H9 (cell line): ENCODE results near the gene CDC42EP3. TPM values are rescaled to one million over a fixed set of nuclear protein-coding genes. Genes with fewer than 3 reads are reported as not detected.

Experiments used
- DNase-seq: peaks from one replicate; pipeline ENCODE4 v3.0.0-alpha.2; 2017
- H2AFZ ChIP-seq: one replicate; pipeline ENCODE4 v1.6.1; 2013; ENCODE audit warnings: mild to moderate bottlenecking, low read length, control low read depth, moderate library complexity
- H2AK5ac ChIP-seq: 2 replicates; pipeline ENCODE4 v1.6.1; 2013; ENCODE audit warnings: low read length, control low read depth, mixed read lengths; ENCODE audit not compliant: insufficient read length
- H2BK120ac ChIP-seq: one replicate; pipeline ENCODE4 v1.6.1; 2013; ENCODE audit warnings: low read depth, mild to moderate bottlenecking, low read length, control low read depth, inconsistent platforms; ENCODE audit not compliant: poor library complexity, severe bottlenecking
- H2BK12ac ChIP-seq: 2 replicates; pipeline ENCODE4 v1.6.1; 2013; ENCODE audit warnings: low read length, control low read depth, mixed read lengths, low read depth; ENCODE audit not compliant: insufficient read length
- H2BK15ac ChIP-seq: 2 replicates; pipeline ENCODE4 v1.6.1; 2013; ENCODE audit warnings: low read depth, low read length, control low read depth
- H2BK20ac ChIP-seq: one replicate; pipeline ENCODE4 v1.6.1; 2013; ENCODE audit warnings: low read depth, mild to moderate bottlenecking, low read length, control low read depth, inconsistent platforms; ENCODE audit not compliant: poor library complexity, severe bottlenecking
- H2BK5ac ChIP-seq: 2 replicates; pipeline ENCODE4 v1.6.1; 2013; ENCODE audit warnings: low read length, control low read depth, mixed read lengths; ENCODE audit not compliant: insufficient read length
- H3K14ac ChIP-seq: 2 replicates; pipeline ENCODE4 v1.6.1; 2013; ENCODE audit warnings: low read length, control low read depth; ENCODE audit not compliant: insufficient read depth
- H3K18ac ChIP-seq: 2 replicates; pipeline ENCODE4 v1.6.1; 2013; ENCODE audit warnings: low read depth, mild to moderate bottlenecking, mixed read lengths, low read length, control low read depth; ENCODE audit not compliant: insufficient read length
- H3K23ac ChIP-seq: 2 replicates; pipeline ENCODE4 v1.6.1; 2013; ENCODE audit warnings: low read length, control low read depth, mixed read lengths, low read depth; ENCODE audit not compliant: insufficient read length
- H3K23me2 ChIP-seq: 2 replicates; pipeline ENCODE4 v1.6.1; 2013; ENCODE audit warnings: low read depth, mild to moderate bottlenecking, mixed read lengths, low read length, control low read depth; ENCODE audit not compliant: insufficient read length, poor library complexity, severe bottlenecking
- H3K27ac ChIP-seq: 2 replicates; pipeline ENCODE4 v1.5.1; 2013; ENCODE audit warnings: low read length, control low read depth, mixed read lengths, low read depth; ENCODE audit not compliant: insufficient read length
- H3K27me3 ChIP-seq: 2 replicates; pipeline ENCODE4 v1.6.1; 2013; ENCODE audit warnings: low read length, control low read depth, inconsistent platforms; ENCODE audit not compliant: insufficient read depth
- H3K4ac ChIP-seq: 2 replicates; pipeline ENCODE4 v1.6.1; 2013; ENCODE audit warnings: low read depth, mild to moderate bottlenecking, control low read depth, inconsistent platforms, low read length, moderate library complexity
- H3K4me1 ChIP-seq: 2 replicates; pipeline ENCODE4 v1.6.1; 2013; ENCODE audit warnings: low read length, control low read depth, inconsistent platforms; ENCODE audit not compliant: insufficient read depth
- H3K4me2 ChIP-seq: 2 replicates; pipeline ENCODE4 v1.6.1; 2013; ENCODE audit warnings: low read length, control low read depth, mixed read lengths; ENCODE audit not compliant: insufficient read length, insufficient read depth
- H3K56ac ChIP-seq: 2 replicates; pipeline ENCODE4 v1.6.1; 2013; ENCODE audit warnings: low read depth, mild to moderate bottlenecking, mixed read lengths, low read length, control low read depth; ENCODE audit not compliant: insufficient read length
- H3K79me1 ChIP-seq: 2 replicates; pipeline ENCODE4 v1.6.1; 2013; ENCODE audit warnings: low read depth, mild to moderate bottlenecking, moderate library complexity, low read length, control low read depth, inconsistent platforms; ENCODE audit not compliant: insufficient read depth, poor library complexity, severe bottlenecking
- H3K79me2 ChIP-seq: 2 replicates; pipeline ENCODE4 v1.6.1; 2013; ENCODE audit warnings: low read length, control low read depth, inconsistent platforms; ENCODE audit not compliant: insufficient read depth
- H3K9ac ChIP-seq: 2 replicates; pipeline ENCODE4 v1.6.1; 2013; ENCODE audit warnings: low read length, control low read depth, mixed read lengths; ENCODE audit not compliant: insufficient read length; ENCODE audit errors: extremely low read depth
- H3K9me3 ChIP-seq: one replicate; pipeline ENCODE4 v1.6.1; 2013; ENCODE audit warnings: low read depth, low read length, inconsistent platforms; ENCODE audit not compliant: control insufficient read depth
- H3T11ph ChIP-seq: one replicate; pipeline ENCODE4 v1.6.1; 2013; ENCODE audit warnings: mild to moderate bottlenecking, low read length, control low read depth, inconsistent platforms
- H4K20me1 ChIP-seq: one replicate; pipeline ENCODE4 v1.6.1; 2013; ENCODE audit not compliant: control insufficient read depth, insufficient read length, insufficient read depth
- H4K5ac ChIP-seq: 2 replicates; pipeline ENCODE4 v1.6.1; 2013; ENCODE audit warnings: low read depth, mild to moderate bottlenecking, mixed read lengths, low read length, control low read depth; ENCODE audit not compliant: insufficient read length
- H4K8ac ChIP-seq: replicated peaks from 2 replicates; pipeline ENCODE4 v1.6.1; 2013; ENCODE audit warnings: low read length, control low read depth, mixed read lengths, low read depth; ENCODE audit not compliant: insufficient read length
- H4K91ac ChIP-seq: 2 replicates; pipeline ENCODE4 v1.6.1; 2013; ENCODE audit warnings: low read depth, mild to moderate bottlenecking, moderate library complexity, mixed read lengths, low read length, control low read depth; ENCODE audit not compliant: insufficient read length
- H3K27ac Mint-ChIP-seq, 3 experiments: 2 replicates in 2 of 3; 3 replicates in 1 of 3; pipeline ENCODE4 v1.8.0; 2020 to 2021; ENCODE audit warnings: mixed read lengths in 3 of 3, mild to moderate bottlenecking in 1 of 3, moderate library complexity in 1 of 3
- H3K27me3 Mint-ChIP-seq: 2 replicates; pipeline ENCODE4 v1.8.0; 2021; ENCODE audit warnings: low read depth, mild to moderate bottlenecking, moderate library complexity, mixed read lengths
- H3K36me3 Mint-ChIP-seq, 3 experiments: 2 replicates in 2 of 3; 3 replicates in 1 of 3; pipeline ENCODE4 v1.8.0; 2020 to 2021; ENCODE audit warnings: low read depth in 3 of 3, mixed read lengths in 3 of 3; ENCODE audit not compliant: insufficient read depth in 1 of 3
- H3K4me1 Mint-ChIP-seq, 2 experiments: 2 replicates each; pipeline ENCODE4 v1.8.0; 2020; ENCODE audit warnings: mixed read lengths in 2 of 2
- H3K4me3 Mint-ChIP-seq, 2 experiments: 2 replicates in 1 of 2; 3 replicates in 1 of 2; pipeline ENCODE4 v1.8.0; 2020 to 2021; ENCODE audit warnings: mild to moderate bottlenecking in 2 of 2, mixed read lengths in 2 of 2, moderate library complexity in 1 of 2
- H3K9me3 Mint-ChIP-seq, 2 experiments: 2 replicates in 1 of 2; 3 replicates in 1 of 2; pipeline ENCODE4 v1.8.0; 2020; ENCODE audit warnings: mild to moderate bottlenecking in 2 of 2, mixed read lengths in 2 of 2, moderate library complexity in 1 of 2
- CTCF ChIP-seq: fragments of 200-600 bp; sonication (generic); conservative IDR thresholded peaks from 3 replicates; pipeline ENCODE4 v1.8.0; 2021; ENCODE audit warnings: antibody characterized with exemption, mild to moderate bottlenecking
- WGBS: extraction: QIAGEN DNeasy Blood & Tissue Kit; methylation state at CpG from one replicate; pipeline ENCODE4 v1.1.7; 2013; ENCODE audit warnings: missing lambda C conversion rate, low lambda C conversion rate, mixed read lengths; ENCODE audit not compliant: insufficient read length; ENCODE audit errors: extremely low coverage; 5-methylcytosine and 5-hydroxymethylcytosine counted together
- total RNA-seq: library from RNA; stranded (reverse); gene quantifications from 2 replicates; pipeline ENCODE4 v1.2.1, GENCODE V29; 2021

The CDC42EP3 gene
- total RNA-seq, 1 experiment from 2014 or later = 61.5 TPM

- H2AFZ ChIP-seq = no peak overlapping the region
- H3K56ac ChIP-seq = no peak overlapping the region
- H3K27me3 ChIP-seq = peaks cover 2% of the 10 kb centered on the region; the same call in 1 of the 2 replicates
- no peak overlapping the region for H4K8ac ChIP-seq
- peaks cover 2% of the 10 kb centered on the region; the same call in 1 of the 2 replicates for H3K27me3 Mint-ChIP-seq
- no peak overlapping the region for H2BK20ac ChIP-seq
- no peak overlapping the region for H3K18ac ChIP-seq
- H3K4me1 ChIP-seq = peaks cover 41% of the 10 kb centered on the region
- peaks cover 85 to 91% of the 10 kb centered on the region in 2 experiments for H3K4me1 Mint-ChIP-seq
- H2AK5ac ChIP-seq = no peak overlapping the region
- H3K23ac ChIP-seq = no peak overlapping the region
- H3K27ac ChIP-seq = peak overlapping the region; percentile 66
- no peak for TF ChIP-seq CTCF
- no peak overlapping the region for H3T11ph ChIP-seq
- H4K91ac ChIP-seq = no peak overlapping the region
- H3K9ac ChIP-seq = no peak overlapping the region
- H3K9me3 ChIP-seq = no peaks in the 10 kb centered on the region
- DNase-seq = no peak
- H2BK5ac ChIP-seq = no peak overlapping the region
- H2BK12ac ChIP-seq = no peak overlapping the region
- H3K79me2 ChIP-seq = peaks cover 15% of the 10 kb centered on the region; the same call in 1 of the 2 replicates
- peak overlapping the region; percentile 34 to 54; a peak in 3 of 5 replicates for H3K4me3 Mint-ChIP-seq
- no peaks in the 10 kb centered on the region for H4K20me1 ChIP-seq
- no peaks in the 10 kb centered on the region; a peak in 1 of 5 replicates for H3K9me3 Mint-ChIP-seq
- no peaks in the 10 kb centered on the region for H3K79me1 ChIP-seq
- H3K36me3 Mint-ChIP-seq = peaks cover 16 to 49% (median 20%) of the 10 kb centered on the region in 3 experiments
- no peak overlapping the region for H2BK15ac ChIP-seq
- H4K5ac ChIP-seq = no peak overlapping the region
- WGBS = no CpG with 5 or more reads among the region's 4 CpGs
- no peak overlapping the region for H2BK120ac ChIP-seq
- H3K14ac ChIP-seq = no peak overlapping the region
- H3K23me2 ChIP-seq = no peaks in the 10 kb centered on the region
- no peak overlapping the region for H3K4ac ChIP-seq
- peak overlapping the region; percentile 80 to 93 (median 82) for H3K27ac Mint-ChIP-seq
- H3K4me2 ChIP-seq = peak overlapping the region; percentile 51
Observed at GRCh38 chr2:37657471-37657870, 14.0 kb downstream of the CDC42EP3 start.
